ENCODE measurements around the gene NCKAP5.

The NCKAP5 gene

DNA sequence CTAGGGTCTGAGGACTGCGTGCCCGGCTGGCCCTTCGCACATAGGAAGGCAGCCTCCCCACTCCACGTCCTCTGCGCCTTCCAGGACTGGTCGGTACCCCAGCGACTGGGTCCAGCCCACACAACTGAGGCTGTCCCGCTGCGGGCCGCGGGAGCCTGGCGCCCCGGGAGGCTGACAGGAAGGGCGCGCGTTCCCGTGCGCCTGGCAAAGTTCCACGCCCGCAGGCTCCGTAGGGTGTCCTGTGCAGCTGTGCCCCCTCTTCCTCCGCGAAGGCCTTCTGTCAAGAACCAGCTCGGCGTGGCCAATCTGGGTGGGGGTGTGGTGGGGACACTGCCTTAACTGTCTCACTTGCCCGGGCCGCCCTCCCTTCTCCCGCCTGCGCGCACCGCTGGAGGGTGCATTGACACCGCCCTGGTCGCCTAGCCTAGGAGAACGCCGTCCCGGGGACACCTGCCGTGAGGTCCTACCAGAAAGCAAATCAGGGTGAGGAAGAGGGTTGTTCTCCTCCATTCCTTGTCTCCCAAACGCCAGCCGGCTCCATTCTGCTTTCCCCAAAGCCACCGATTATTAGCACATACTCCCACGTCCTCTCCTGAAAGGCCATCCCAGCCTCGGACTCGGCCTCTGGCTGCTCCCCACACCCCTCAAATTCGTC lies 897.6 kb downstream of the NCKAP5 start:
- DNase-seq, result no peak

DNA sequence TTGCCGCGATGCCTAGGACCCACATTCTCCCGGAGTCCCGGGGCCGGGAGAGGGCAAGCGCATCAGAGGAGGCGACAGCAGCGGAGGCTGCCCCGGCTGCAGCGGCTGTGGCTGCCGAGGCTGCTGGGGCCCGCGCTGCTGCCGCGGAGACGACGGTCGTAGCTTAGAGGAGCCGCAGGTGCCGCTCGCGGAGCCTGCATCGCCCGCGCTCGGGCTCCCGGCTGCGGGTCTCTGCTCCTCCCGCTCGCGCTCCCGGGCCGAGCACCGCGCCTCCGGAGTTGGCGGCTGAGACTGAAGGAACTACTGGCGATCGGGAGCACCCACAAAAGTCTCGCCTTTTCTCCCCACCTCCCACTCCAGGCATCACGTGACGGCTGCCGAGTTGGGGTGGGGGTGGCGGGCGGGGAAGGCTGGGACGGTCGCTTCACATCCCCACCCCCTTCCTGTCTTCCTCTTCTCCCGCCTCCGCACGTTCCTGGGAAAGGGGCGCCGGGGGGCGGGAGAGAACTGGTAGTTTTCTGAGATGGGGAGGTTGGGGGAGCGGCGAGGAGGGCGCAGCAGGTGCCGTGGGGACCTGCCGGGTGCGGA lies 898.3 kb downstream of the NCKAP5 start, which contains the start of gene LYPD1:
LYPD1 (minus strand) TSS at position 298 of the 588 bp plus-strand sequence; CDS start at position 25, 273 bp downstream.
- DNase-seq, result no peak

DNA sequence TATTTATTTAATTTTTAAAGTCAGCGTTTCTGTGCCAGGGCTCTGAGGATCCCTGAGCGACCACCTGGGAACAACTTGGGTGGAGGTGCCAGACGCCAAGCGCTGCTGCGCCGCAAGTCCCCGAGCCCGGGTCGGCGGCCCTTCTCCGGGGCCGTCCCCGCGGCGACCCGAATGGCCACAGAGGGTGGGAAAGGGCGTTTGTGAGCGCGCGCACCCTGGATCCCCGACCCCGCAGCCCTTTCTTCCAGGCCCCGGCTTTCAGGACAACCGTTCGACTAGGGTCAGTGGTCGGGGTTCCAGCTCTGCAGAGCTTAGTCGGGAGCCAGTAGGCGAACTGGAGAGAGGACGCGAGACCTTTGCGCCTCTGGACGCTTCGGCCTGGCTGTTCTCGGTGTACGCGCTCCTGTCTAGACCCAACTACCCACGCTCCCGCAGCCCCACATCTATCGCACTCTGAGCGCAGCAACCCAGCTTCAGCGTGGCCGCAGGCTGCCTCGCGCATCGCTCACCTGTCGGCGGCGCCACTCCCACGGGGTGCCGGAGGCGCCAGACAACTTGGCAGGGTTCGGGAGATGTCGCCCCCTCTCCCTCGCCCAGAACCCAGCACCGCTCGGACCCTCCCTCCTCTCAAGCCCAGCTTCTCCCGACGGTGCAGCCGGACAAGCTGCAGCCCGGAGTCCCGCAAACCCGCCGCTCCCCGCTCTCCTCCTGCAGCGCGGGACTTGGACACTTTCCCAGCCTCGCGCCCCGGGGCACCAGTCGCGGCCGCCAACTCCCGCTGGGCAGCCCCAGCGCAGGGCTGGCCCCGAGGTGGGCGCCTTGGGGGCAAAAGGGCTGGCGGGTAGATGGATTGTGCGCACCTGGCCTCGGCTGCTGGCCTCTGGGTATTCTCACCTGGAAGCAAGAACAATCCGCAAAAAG lies 899.0 kb downstream of the NCKAP5 start:
- DNase-seq, result no peak

DNA sequence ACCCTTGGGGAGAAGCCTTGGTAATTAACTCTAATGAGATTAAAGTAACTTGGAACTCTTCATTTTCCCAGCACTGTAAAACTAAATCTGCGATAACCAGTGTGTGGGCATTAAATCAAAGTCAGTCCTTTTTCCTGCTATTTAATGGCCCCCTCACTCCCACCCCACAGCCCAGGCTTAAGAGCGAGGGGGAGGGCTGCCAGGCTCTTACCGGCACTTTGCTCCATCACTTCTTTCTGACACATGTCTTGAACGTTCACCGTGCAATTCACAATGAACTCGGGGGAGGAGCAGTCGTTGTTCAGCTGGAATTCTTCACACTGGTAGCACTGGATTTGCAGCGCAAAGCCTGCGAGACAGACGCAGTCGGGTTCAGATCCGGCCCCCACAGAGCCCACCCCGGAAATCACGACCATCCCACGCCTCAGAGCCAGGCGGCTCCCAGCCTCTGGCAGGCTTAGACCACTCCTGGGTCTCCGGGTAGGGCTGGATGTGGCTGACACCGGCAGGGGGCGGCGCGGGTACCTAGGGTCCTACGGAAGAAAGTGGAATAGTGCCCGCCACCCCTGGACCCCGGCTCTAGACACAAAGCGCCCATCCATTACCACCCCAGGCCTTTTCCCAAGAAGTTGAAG lies 900.0 kb downstream of the NCKAP5 start:
- no peak for DNase-seq

DNA sequence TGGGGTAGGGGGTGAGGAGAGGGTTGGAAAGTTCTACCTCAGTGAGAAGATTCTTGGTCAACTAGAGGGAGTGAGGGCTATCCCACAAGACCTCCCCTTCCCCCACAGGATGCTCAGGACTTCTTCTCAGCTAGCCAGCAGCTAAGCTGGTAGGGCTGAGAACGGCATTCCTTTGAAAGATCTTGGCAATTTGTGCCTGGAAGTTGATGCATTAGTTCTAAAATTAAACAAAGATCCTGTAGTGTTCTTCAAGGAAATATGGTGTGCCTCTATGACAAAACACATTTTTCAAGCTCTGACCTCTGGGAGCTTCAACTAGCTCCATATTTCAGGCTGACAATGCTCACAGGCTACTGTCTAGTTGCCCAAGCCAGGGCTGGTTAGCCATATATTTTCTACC lies 900.6 kb downstream of the NCKAP5 start:
- no peak for DNase-seq

DNA sequence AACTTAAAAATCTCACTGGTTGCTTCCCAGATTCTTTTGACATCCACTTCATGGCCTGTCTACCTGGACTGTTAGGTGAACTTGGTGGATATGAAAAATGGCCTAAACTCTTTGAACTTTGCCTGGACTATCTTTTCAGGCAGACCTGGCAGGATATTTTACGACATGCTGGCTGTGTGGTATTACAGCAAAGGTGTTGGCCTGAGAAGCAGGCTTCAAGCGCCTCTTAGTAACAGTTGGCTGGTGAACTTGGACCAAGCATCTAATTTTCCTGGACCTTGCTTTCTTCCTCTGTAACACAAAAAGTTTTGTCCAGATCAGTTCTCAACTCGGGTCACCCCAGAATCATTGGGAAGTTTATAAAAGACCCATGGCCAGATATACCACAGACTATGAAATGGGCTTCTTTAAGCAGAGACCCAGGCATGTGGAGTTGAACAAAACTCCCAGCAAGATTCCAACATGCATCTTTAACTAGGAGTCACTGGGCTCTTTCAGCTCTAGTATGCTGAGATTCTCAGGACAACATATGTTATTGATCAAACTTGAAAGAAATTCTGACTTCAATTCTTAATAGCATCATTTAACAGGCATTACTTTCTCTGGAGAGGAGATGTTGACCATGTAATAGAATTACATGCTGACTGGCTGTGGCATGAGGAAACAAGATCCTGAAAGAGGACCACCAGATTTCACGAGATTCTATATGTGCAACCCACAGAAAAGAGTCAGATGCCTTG lies 902.7 kb downstream of the NCKAP5 start:
- DNase-seq, result no peak

DNA sequence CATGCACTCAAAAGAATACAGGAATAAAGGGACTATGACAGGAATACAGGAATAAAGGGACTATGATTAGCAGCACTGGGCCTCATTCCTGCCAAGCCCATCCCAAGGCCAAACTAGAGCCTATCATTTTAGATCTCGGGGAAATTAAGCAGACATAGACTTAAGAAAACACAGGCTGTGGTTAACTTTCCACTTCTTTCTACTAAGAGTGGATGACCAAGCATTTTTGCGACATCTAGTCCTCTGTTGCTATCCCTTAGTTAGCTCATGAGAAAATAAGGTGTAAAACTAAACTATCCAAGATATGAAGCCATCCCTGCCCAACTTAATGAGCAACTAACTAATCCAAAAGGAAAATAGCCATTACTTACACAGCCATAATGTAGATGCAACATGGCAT lies 904.2 kb downstream of the NCKAP5 start:
- DNase-seq, result no peak

DNA sequence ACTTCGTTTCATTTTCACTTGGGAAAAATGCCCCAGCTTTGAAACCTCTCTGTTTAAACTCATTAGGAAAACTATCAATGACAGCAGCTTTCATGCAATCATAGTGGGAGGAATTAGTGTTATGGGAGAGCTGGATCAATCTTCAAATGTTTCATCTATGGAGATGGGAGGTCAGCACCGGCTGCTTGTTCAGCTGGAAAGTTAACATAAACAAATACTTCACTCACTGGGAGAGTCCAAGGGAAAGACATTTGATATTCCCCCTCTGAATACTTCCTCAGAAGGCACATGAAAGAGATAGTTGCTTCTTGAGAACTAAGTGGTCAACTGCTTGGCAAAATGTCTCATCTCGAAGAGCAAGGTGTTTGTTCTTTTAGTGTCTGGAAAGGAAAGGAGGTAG lies 905.5 kb downstream of the NCKAP5 start:
- no peak for DNase-seq

DNA sequence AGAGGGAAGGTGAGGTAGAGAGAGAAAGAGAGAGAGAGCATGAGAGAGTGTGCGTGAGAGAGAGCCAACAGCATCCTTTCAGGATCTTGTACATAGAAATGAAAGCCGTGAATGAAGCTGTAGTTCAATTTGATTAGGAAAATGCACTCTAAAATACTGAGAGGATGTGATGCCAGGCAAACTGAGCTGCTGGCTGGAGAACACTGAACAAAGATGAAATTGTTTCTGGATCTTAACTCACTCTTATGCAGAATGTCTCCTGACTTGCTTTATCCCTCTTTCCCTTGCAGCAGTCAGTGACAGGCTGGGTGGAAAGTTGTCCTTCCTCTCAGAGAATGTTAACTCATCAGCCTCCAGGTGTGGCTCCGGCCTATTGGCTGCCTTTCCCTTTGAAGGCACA lies 908.9 kb downstream of the NCKAP5 start:
- no peak for DNase-seq

DNA sequence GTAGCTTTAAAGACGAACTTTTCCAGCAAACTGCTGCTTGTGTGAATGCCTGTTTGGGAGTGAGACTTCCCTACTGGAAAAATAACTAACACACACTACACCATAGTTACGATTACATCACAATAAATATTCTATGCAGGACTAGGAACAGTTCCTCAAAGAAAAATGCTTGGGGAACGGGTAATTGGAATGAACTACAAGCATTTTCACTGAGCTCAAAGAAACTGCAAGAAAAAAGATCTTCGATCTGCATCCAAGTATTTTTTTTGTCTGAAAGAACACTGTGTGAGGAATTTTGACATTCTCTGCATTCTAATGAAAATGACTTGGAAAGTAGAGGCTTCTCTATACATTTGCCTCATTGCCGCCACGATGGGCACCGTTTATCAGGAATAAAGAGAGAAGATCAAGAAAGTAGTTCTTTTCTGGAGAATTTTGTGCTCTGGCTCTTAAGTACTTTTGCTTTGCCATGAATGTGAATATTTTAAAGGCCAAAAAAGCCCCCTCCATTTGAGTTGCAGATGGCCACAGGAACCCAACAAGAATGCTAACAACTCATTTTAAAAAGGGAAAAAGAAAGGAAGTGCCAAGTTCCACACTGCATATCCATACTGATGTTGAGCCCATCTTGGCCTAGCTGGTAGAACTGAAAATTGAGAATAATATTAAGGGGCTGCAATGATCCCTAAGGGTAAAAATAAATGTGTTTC lies 911.8 kb downstream of the NCKAP5 start:
- DNase-seq, result no peak

DNA sequence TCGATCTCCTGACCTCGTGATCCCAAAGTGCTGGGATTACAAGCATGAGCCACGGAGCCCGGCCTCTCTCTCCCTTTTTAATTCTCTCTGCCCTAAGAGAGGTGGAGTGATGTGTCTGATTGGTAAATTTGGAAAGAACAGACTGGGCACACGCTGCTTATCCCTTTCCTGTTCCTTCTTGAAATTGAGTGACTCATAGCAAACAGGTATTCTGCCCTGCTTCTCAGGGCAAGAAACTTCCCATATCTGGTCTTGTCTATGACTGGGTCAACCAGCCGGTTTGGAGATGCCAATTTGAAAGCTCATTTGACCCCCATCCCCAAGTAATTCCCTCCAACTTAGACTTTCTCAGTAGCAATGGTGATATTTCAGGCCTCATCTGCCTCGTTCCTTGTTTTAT lies 913.3 kb downstream of the NCKAP5 start:
- DNase-seq, result no peak

DNA sequence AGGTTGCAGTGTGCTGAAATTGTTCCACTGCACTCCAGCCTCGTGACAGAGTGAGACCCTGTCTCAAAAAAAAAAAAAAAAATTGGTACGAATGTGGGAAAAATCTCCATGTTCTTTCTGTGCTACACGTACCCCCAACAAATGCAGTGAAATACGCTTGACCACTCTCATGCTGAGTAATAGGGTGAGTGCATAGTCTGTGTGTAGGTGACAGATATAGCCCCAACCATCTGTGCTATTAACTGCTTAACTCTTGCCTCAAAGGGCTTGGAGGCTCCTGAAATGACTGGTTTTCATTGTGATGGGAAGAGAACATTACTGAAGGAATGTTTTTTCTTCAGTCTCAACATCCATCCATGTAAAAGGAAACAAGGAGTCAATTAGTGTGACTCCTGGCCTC lies 913.9 kb downstream of the NCKAP5 start:
- no peak for DNase-seq

DNA sequence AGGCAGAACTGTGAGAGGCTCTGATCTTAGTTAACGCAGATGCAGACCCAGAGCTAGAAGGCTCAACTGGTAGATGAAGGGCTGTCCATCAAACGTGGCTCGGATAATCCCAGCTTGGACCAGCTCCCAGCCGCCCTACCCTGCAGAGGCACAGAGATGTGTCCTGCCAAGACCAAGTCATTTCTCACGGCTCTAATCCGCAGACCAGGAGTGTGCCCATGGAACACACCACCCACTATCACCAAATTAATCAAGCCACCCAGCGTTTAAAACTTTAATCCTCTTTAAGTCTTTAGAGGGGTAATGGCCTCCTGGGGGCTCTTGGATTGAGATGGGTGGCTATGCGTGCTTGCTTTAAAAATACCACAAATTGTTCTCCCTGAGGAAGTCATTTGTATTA lies 915.8 kb downstream of the NCKAP5 start:
- no peak for DNase-seq

DNA sequence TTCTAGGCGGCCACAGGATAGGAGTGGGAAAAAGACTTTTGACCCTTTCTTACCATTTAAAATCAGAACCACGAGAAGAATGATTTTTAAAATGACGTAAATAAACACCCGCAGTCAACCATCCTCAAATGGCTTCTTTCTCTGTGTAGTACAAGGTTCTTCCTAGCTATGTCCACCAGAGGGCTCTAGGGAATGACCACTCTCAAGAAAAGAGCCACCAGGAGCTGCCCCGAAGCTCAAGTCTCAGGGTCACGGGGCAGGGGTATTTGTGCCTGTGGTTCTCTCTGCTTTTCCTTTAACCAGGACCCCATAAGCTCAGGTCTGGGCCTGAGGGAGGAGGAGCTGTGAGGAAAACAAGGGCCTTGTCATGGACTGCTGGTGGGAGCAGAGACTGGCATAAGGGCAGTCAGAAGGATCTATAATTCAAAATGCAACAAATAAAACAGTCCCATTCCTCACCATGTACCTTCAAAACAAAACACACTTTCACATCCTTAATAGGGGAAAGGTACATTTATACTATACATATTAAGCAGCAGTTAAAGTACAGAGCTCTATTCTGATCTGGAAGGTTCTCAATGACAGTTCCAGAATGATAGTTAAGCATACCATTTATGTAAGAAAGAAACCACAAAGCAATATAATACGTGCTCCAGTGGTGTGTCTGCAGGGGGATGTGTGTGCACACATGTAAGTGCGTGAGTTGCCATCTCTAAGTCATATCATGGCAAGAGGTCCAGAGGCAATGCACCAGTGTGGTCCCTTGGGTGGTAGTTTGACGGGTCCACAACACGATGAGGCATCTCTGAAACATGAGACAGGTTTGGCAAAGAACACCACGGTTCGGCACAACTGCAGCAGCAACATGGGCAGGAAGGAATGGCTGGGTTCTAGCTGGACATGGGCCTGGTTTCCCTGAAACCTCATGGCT lies 916.9 kb downstream of the NCKAP5 start:
- no peak for DNase-seq

DNA sequence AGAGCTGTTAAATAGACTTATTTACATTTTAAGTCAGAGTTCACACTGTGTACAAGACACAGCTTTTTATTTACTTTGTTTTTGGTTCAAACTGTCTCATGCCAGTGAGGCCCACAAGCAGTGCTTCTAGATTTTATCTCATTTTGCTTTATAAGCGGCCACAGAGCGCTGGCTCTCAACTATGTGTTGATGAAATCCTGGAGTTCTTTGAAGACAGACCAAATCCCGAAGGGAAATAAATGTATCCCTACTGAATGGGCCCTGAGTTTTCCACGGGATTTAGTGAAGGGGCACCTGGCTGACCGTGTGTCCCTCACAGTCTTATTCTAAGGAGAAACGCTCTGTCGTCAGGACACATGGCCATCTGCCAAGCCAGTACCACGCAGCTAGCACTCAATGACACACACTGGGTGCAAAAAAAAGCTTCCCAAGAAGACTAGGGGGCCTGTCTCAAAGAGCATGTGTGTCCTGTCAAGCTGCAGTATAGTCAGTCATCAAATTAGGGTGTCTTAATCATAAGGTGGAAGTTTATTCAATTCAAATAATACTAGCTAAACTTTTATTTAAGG lies 921.6 kb downstream of the NCKAP5 start:
- DNase-seq, result no peak

DNA sequence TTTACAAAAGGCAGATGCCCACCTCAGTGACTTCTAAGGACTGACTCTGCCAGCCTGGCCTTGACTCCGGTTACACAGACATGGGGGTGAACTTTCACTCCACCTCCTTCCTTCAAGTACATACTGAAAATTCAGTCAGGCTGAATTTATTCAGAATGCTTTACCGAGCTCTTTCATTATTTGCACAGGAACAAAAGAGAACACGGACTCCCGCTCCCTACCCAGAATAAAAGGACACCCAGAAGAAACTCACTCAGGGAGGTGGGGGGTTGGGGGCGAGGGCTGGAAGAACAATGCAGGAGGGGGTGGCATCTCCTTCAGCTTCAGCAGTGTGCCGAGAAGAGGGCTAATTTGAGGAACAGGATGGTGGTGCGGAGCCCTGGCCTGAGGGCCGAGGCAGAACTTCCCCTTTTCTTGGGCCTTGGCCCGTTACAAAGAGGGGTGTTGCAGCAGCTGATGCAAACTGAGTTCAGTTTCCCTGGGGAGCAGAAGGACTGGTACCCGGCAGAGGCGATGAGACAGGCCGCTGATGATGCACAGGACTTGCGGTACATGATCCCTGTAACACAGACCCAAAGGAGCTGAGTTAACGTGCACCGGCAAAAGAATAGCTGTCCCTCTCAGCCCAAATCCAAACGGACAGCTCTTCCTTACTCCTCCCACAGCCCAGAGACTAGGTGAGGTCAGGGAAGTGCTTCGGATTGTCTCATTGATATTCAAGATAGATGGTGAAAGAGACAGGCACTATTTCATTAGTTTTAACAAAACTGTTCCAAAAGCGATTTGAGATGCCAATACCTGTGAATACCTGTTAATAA lies 922.3 kb downstream of the NCKAP5 start:
- DNase-seq, result no peak

DNA sequence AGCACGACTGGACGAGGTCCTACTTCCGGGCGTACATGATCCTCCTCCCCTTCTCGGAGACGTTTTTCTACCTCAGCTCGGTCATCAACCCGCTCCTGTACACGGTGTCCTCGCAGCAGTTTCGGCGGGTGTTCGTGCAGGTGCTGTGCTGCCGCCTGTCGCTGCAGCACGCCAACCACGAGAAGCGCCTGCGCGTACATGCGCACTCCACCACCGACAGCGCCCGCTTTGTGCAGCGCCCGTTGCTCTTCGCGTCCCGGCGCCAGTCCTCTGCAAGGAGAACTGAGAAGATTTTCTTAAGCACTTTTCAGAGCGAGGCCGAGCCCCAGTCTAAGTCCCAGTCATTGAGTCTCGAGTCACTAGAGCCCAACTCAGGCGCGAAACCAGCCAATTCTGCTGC lies 923.1 kb downstream of the NCKAP5 start:
- no peak for DNase-seq

DNA sequence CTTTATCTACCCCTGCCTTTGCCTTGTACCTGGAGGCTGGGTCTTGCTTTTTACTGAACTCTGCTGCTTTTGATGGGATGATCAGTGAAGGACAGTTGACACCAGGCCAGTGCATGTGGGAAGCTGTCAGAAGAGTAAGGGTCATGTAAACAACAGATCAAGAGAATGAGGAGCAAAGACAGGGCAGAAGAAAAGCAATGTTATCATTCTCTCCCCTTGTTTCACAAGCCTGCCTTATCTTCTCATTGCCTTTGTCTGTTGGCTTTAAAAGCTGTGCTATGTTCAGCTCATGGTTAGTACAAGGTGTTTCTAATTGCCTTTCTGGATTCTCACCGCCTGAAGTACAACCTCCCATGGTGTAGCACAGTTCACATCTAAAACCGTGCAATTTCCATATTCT lies 925.8 kb downstream of the NCKAP5 start:
- DNase-seq, result no peak

DNA sequence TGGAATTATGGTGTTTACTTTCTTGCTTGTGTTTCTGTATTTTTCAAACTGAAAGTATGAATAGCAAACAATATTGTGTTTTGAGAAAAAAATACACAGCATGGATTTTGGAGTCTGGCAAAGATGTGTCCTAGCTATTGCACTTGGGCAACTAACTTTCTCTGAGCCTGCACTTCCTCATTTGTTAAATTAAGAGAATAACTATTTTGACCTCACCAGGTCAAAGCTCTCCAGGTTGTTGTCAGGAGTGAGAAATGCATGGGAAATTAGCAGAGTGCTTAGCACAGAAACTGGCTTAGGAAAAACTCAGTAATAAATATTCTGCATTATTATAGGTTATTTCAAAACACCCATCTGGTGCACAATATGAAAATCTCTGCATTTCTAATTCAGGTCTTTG lies 926.4 kb downstream of the NCKAP5 start:
- DNase-seq, result no peak

DNA sequence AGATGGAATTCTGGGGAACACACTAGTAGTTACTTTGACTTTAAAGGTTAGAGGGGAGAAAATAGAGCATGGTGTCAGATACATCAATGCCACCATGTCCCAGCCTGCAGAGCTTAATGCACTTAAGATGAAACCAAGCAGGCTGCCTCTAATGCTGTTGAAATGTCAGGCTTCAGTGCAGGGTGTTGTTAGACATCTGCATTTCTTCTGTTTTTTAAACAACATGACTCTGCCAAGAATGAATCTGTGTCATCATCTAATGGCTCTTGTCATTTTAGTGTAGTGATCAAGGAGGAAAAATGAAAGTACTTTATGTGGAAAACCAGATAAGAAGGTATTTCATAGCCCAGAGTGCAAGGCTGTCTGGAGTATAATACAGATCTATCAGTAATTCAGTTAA lies 928.1 kb downstream of the NCKAP5 start:
- no peak for DNase-seq

Measured in activated CD4-positive, CD25-positive, alpha-beta regulatory T cell treated with anti-CD3 and anti-CD28 coated beads, Interleukin-2, amount 50 U/mL, for 72 hours (primary cell).